ENCODE results near the gene COLEC12.

- TF ChIP-seq CTCF (IDR thresholded peaks at IDR 0.05) (no peak), POLR2A (IDR thresholded peaks at IDR 0.05) (no peak)
These were observed 117.4 kb downstream of the COLEC12 start for GRCh38 chr18:383135-383534.
